Stomach smooth muscle (tissue), 2 donors: ENCODE results near the gene SORCS1.

ENCODE experiments used
- H3K27ac ChIP-seq: one replicate; pipeline ENCODE4 v1.7.0; 2013; ENCODE audit warnings: mild to moderate bottlenecking, low read length, inconsistent platforms
- H3K27me3 ChIP-seq, 2 donors: one replicate each; pipeline ENCODE4 v1.7.0; 2013; ENCODE audit warnings: low read length in 2 of 2; ENCODE audit not compliant: insufficient read depth in 2 of 2, control insufficient read depth in 1 of 2
- H3K36me3 ChIP-seq, 2 donors: one replicate each; pipeline ENCODE4 v1.7.0; 2013; ENCODE audit warnings: low read length in 2 of 2; ENCODE audit not compliant: control insufficient read depth in 2 of 2, insufficient read depth in 2 of 2
- H3K4me1 ChIP-seq: one replicate; pipeline ENCODE4 v1.7.0; 2013; ENCODE audit warnings: low read length; ENCODE audit not compliant: control insufficient read depth, insufficient read depth
- H3K4me3 ChIP-seq, 2 donors: one replicate each; pipeline ENCODE4 v1.7.0; 2013; ENCODE audit warnings: low read length in 2 of 2
- H3K9ac ChIP-seq, 2 donors: one replicate each; pipeline ENCODE4 v1.7.0; 2013; ENCODE audit warnings: low read length in 2 of 2, mild to moderate bottlenecking in 1 of 2
- H3K9me3 ChIP-seq, 2 donors: one replicate each; pipeline ENCODE4 v1.7.0; 2013; ENCODE audit warnings: low read length in 2 of 2; ENCODE audit not compliant: control insufficient read depth in 2 of 2
- donor health status: healthy.
- donor health status: Pancreatic carcinoma.

Gene SORCS1

GRCh38 chr10:107159871-107160270 is 4.6 kb downstream of the SORCS1 start:
- Histone ChIP-seq H3K4me3 (no peak overlapping the region), H3K27me3 (peaks cover 16 to 18% of the 10 kb centered on the region in 2 donors), H3K4me1 (peaks cover 7% of the 10 kb centered on the region), H3K9me3 (no peaks in the 10 kb centered on the region), H3K36me3 (no peaks in the 10 kb centered on the region), H3K9ac (no peak overlapping the region), H3K27ac (no peak overlapping the region)

- Histone ChIP-seq H3K4me3 (no peak overlapping the region), H3K36me3 (no peaks in the 10 kb centered on the region), H3K27ac (no peak overlapping the region), H3K9ac (no peak overlapping the region), H3K27me3 (peaks cover 6 to 7% of the 10 kb centered on the region in 2 donors), H3K4me1 (no peaks in the 10 kb centered on the region), H3K9me3 (peaks cover 0 to 3% of the 10 kb centered on the region in 2 donors)
Observed at GRCh38 chr10:107157071-107157470, 7.4 kb downstream of the SORCS1 start.

GRCh38 chr10:107152087-107152486 is 12.4 kb downstream of the SORCS1 start:
- H3K9ac ChIP-seq = no peak overlapping the region

GRCh38 chr10:107148906-107149305 is 15.6 kb downstream of the SORCS1 start:
- no peak overlapping the region for H3K9ac ChIP-seq
- H3K27me3 ChIP-seq = no peaks in the 10 kb centered on the region
- H3K4me1 ChIP-seq = no peaks in the 10 kb centered on the region
- H3K4me3 ChIP-seq = no peak overlapping the region
- peaks cover 0 to 3% of the 10 kb centered on the region in 2 donors for H3K9me3 ChIP-seq
- H3K27ac ChIP-seq = no peak overlapping the region
- no peaks in the 10 kb centered on the region for H3K36me3 ChIP-seq

More at GRCh38 chr10:107152087-107152486, 12.4 kb downstream of the SORCS1 start:
- Histone ChIP-seq H3K27me3 (peaks cover 0 to 1% of the 10 kb centered on the region in 2 donors), H3K4me3 (no peak overlapping the region), H3K4me1 (no peaks in the 10 kb centered on the region), H3K27ac (no peak overlapping the region), H3K36me3 (no peaks in the 10 kb centered on the region), H3K9me3 (peaks cover 0 to 3% of the 10 kb centered on the region in 2 donors)

- no peaks in the 10 kb centered on the region for H3K4me1 ChIP-seq
- no peak overlapping the region for H3K9ac ChIP-seq
- no peak overlapping the region for H3K4me3 ChIP-seq
- H3K36me3 ChIP-seq = no peaks in the 10 kb centered on the region
- H3K27me3 ChIP-seq = no peaks in the 10 kb centered on the region
- H3K9me3 ChIP-seq = no peaks in the 10 kb centered on the region
- no peak overlapping the region for H3K27ac ChIP-seq
Observed at GRCh38 chr10:107144490-107144889, 20.0 kb downstream of the SORCS1 start.

- no peaks in the 10 kb centered on the region for H3K36me3 ChIP-seq
- no peak overlapping the region for H3K27ac ChIP-seq
- no peaks in the 10 kb centered on the region for H3K9me3 ChIP-seq
- H3K4me1 ChIP-seq = no peaks in the 10 kb centered on the region
- H3K4me3 ChIP-seq = no peak overlapping the region
- no peak overlapping the region for H3K9ac ChIP-seq
- no peaks in the 10 kb centered on the region for H3K27me3 ChIP-seq
Observed at GRCh38 chr10:107141524-107142061, 22.9 kb downstream of the SORCS1 start.

GRCh38 chr10:107139237-107139636 is 25.3 kb downstream of the SORCS1 start:
- no peak overlapping the region for H3K27ac ChIP-seq

GRCh38 chr10:107133656-107134055 is 30.9 kb downstream of the SORCS1 start:
- H3K27me3 ChIP-seq = no peaks in the 10 kb centered on the region
- H3K36me3 ChIP-seq = no peaks in the 10 kb centered on the region
- H3K9me3 ChIP-seq = no peaks in the 10 kb centered on the region
- H3K27ac ChIP-seq = no peak overlapping the region
- H3K4me3 ChIP-seq = no peak overlapping the region
- no peaks in the 10 kb centered on the region for H3K4me1 ChIP-seq
- no peak overlapping the region for H3K9ac ChIP-seq

More at GRCh38 chr10:107139237-107139636, 25.3 kb downstream of the SORCS1 start:
- Histone ChIP-seq H3K4me1 (no peaks in the 10 kb centered on the region), H3K9me3 (no peaks in the 10 kb centered on the region), H3K4me3 (no peak overlapping the region), H3K9ac (no peak overlapping the region), H3K27me3 (no peaks in the 10 kb centered on the region), H3K36me3 (no peaks in the 10 kb centered on the region)

GRCh38 chr10:107129000-107129399 is 35.5 kb downstream of the SORCS1 start:
- no peaks in the 10 kb centered on the region for H3K4me1 ChIP-seq
- H3K27ac ChIP-seq = no peak overlapping the region
- no peaks in the 10 kb centered on the region for H3K27me3 ChIP-seq
- H3K36me3 ChIP-seq = no peaks in the 10 kb centered on the region
- H3K9me3 ChIP-seq = no peaks in the 10 kb centered on the region
- no peak overlapping the region for H3K4me3 ChIP-seq
- H3K9ac ChIP-seq = no peak overlapping the region

- Histone ChIP-seq H3K27me3 (no peaks in the 10 kb centered on the region), H3K27ac (no peak overlapping the region), H3K4me3 (no peak overlapping the region), H3K4me1 (no peaks in the 10 kb centered on the region), H3K36me3 (no peaks in the 10 kb centered on the region), H3K9me3 (no peaks in the 10 kb centered on the region), H3K9ac (no peak overlapping the region)
Observed at GRCh38 chr10:107126512-107127065, 37.9 kb downstream of the SORCS1 start.

GRCh38 chr10:107122703-107123102 is 41.8 kb downstream of the SORCS1 start:
- Histone ChIP-seq H3K9me3 (no peaks in the 10 kb centered on the region), H3K4me1 (no peaks in the 10 kb centered on the region), H3K27me3 (no peaks in the 10 kb centered on the region), H3K9ac (no peak overlapping the region), H3K27ac (no peak overlapping the region), H3K36me3 (no peaks in the 10 kb centered on the region), H3K4me3 (no peak overlapping the region)
